ENCODE measurements around the gene NDUFA13.

GRCh38 chr19:19526581-19527370, 10.8 kb downstream of the NDUFA13 start:
- TF ChIP-seq CTCF (conservative IDR thresholded peaks at IDR 0.05 in 1 of 2, IDR thresholded peaks at IDR 0.05 in 1 of 2; ENCODE audit: extremely low read depth in 1 of 2, insufficient read depth in 1 of 2, low read depth in 1 of 2, low read length in 2 of 2) (no peak), EZH2 (IDR thresholded peaks at IDR 0.05; ENCODE audit: borderline replicate concordance, low read length) (no peak)
